Uterus (tissue), 2 donors: ENCODE results near the gene ITGB5.

Experiments
- CTCF ChIP-seq, 4 experiments: fragments of 200-600 bp in 2 of 4; fragments of 450-650 bp in 2 of 4; sonication (generic) in 2 of 4; IDR thresholded peaks; one replicate each; pipeline ENCODE4 v1.5.1; 2016 to 2019; ENCODE audit warnings: antibody characterized with exemption in 4 of 4, mild to moderate bottlenecking in 2 of 4, moderate library complexity in 1 of 4
- POLR2A ChIP-seq, 2 donors: fragments of 450-650 bp; IDR thresholded peaks; one replicate each; pipeline ENCODE4 v1.6.1; 2016; ENCODE audit warnings: antibody characterized with exemption in 2 of 2, mild to moderate bottlenecking in 1 of 2, moderate library complexity in 1 of 2

GRCh38 chr3:124829819-124830554 lies 57.2 kb downstream of the ITGB5 start:
- TF ChIP-seq POLR2A (IDR thresholded peaks at IDR 0.05) = no peak
- no peak for TF ChIP-seq CTCF (IDR thresholded peaks at IDR 0.05)
